GM10847 (cell line): ENCODE results near the gene APELA.

Experiments
- POLR2A ChIP-seq: IDR thresholded peaks from 2 replicates; pipeline ENCODE4 v1.6.1; 2011; ENCODE audit not compliant: insufficient read length; ENCODE audit errors: extremely low read depth

APELA gene

GRCh38 chr4:164902608-164903007 lies 25.6 kb downstream of the APELA start:
- no peak for TF ChIP-seq POLR2A

- TF ChIP-seq POLR2A = no peak
These were observed 27.4 kb downstream of the APELA start for GRCh38 chr4:164904336-164904735.

DNA sequence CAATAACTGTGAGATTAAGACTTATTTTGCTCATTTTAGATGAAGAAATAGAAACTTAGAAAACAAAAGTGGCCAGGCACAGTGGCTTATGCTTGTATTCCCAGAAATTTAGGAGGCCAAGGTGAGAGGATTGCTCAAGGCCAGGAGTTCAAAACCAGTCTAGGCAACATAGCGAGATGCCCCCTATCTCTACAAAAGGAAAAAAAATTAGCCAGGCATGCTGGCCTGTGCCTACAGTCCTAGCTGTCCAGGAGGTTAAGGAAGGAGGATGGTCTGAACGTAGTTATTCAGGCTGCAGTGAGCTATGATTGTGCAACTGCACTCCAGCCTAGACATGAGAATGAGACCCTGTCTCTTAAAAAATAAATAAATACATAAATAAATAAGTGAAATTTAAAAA lies 28.0 kb downstream of the APELA start:
- no peak for TF ChIP-seq POLR2A

- no peak for TF ChIP-seq POLR2A
These were observed 29.4 kb downstream of the APELA start for GRCh38 chr4:164906368-164906767.

GRCh38 chr4:164918956-164919355 lies 42.0 kb downstream of the APELA start:
- no peak for TF ChIP-seq POLR2A

- TF ChIP-seq POLR2A = no peak
These were observed 47.8 kb downstream of the APELA start for GRCh38 chr4:164924670-164925238.

DNA sequence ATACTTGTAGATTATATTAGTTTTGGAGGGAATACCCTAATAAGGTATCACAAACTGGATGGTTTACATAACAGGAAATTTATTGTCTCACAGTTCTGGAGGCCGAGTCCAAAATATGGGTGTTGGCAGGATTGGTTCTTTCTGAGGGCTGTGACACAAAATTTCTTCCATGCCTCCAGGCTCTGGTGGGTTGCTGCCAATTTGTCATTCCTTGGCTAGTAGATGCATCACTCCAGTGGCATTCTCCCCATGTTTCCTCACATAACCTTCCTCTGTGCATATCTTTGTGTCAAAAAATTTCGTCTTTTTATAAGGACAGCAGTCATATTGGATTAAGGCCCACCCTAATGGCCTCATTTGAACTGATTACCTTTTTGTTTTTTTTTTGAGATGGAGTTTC lies 49.3 kb downstream of the APELA start:
- TF ChIP-seq POLR2A = no peak

DNA sequence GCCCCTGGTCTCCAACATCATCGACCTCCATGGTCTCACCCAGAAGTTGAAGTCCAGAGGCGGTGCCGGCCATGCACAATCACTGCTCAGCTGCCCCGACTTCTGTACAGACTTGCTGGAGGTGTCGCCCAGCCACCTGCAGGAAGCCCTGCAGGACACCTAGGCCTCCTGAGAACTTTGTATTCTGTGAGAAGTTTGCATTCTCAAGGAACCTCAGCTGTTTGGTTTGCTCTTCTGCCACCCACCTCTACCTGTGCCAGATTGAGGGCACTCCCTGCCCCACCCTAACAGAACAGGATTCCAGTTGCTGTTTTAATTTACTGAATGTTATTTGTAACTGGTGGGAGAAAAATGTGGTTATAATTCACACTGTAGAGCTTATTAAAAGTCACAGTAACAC lies 53.7 kb downstream of the APELA start:
- no peak for TF ChIP-seq POLR2A

DNA sequence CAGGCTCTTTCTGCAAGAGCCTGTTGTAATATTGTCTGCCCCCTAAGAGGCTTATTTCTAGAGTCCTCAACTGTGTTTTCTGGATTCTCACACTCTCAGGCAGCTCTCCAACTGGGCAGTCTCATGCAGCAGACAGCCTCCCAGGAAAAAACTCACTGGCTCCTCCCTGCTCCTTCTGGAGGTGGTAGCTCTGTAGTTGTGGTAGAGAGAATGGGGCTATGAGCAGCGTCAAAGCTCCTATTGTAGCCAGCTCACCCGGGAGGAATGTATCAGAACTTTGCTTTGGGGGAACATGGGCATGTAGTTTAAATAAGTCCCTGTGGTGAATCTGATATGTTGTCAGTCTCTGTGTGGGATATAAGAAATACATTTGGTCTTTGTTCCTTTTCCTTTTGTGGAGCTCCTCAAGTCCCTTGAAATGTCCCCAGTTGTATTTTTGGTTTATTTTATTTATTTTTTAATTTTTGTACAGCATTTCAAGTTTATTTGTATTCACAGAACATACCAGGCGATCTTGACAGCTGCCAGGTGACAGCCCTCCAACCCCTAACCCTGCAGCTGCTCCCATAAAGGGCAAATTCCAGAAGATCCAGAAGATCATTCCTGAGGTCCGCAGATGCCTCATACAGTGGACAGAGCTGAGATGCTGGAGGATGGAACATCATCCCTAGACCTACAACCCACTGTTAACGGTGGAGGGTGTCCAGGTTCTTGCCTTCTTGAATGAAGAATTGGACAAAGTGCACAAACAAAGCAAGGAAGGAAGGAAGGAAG lies 54.8 kb downstream of the APELA start:
- TF ChIP-seq POLR2A = no peak

GRCh38 chr4:164933244-164933643 lies 56.3 kb downstream of the APELA start:
- TF ChIP-seq POLR2A = no peak

GRCh38 chr4:164935363-164935762 lies 58.4 kb downstream of the APELA start:
- TF ChIP-seq POLR2A = no peak

- TF ChIP-seq POLR2A = no peak
These were observed 60.7 kb downstream of the APELA start for GRCh38 chr4:164937576-164938270.

DNA sequence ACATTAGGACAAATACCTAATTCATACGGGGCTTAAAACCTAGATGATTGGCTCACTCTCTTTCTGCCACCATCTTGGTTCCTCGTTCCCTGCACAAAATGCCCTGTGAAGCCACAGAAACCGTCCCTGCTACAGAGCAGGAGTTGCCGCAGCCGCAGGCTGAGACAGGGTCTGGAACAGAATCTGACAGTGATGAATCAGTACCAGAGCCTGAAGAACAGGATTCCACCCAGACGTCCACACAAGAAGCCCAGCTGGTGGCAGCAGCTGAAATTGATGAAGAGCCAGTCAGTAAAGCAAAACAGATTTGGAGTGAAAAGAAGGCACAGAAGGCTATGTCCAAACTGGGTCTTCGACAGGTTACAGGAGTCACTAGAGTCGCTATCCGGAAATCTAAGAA lies 66.2 kb downstream of the APELA start:
- no peak for TF ChIP-seq POLR2A

DNA sequence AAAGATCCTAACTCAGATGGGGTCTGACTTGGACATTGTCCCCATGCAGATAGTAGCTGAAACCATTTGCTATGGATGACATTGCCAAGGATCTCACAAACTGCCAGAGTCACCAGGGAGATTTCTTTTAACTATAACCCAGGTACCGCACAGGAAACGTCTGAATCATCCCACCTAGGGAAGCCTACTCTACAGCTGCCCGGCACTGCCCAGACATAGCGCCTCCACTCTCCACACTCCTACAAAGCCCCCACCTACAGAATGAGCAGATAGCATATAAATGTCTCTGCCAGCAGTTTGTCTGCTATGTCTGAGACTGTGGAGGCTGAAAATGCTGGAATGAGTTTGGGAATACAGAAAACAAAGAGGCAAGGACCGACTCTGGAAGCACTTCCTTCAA lies 68.2 kb downstream of the APELA start:
- no peak for TF ChIP-seq POLR2A

GRCh38 chr4:164946810-164947209 lies 69.8 kb downstream of the APELA start:
- TF ChIP-seq POLR2A = no peak
